ENCODE measurements around the gene RSPH4A.

GRCh38 chr6:116577486-116577885, 38.8 kb upstream of the RSPH4A start:
- TF ChIP-seq, protein P1, sequence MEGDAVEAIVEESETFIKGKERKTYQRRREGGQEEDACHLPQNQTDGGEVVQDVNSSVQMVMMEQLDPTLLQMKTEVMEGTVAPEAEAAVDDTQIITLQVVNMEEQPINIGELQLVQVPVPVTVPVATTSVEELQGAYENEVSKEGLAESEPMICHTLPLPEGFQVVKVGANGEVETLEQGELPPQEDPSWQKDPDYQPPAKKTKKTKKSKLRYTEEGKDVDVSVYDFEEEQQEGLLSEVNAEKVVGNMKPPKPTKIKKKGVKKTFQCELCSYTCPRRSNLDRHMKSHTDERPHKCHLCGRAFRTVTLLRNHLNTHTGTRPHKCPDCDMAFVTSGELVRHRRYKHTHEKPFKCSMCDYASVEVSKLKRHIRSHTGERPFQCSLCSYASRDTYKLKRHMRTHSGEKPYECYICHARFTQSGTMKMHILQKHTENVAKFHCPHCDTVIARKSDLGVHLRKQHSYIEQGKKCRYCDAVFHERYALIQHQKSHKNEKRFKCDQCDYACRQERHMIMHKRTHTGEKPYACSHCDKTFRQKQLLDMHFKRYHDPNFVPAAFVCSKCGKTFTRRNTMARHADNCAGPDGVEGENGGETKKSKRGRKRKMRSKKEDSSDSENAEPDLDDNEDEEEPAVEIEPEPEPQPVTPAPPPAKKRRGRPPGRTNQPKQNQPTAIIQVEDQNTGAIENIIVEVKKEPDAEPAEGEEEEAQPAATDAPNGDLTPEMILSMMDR (IDR thresholded peaks at IDR 0.05) = no peak
- TF ChIP-seq POLR2A (IDR thresholded peaks at IDR 0.05) (no peak), POLR2AphosphoS5 (IDR thresholded peaks at IDR 0.05; ENCODE audit: insufficient read depth in 1 of 2, low read depth in 1 of 2) (no peak)

Measured in vagina (tissue), 2 donors.